ENCODE results near the gene COQ9. TPM values are rescaled to one million over a fixed set of nuclear protein-coding genes. Genes with fewer than 3 reads are reported as not detected.

The COQ9 gene
- total RNA-seq, 1 experiment from 2014 or later: 67.4 TPM

GRCh38 chr16:57403965-57404817 lies 43.1 kb upstream of the COQ9 start, which contains the start of gene CCL17:
Gene CCL17 (plus strand): TSS chr16:57404767. CDS start chr16:57413933, 9,166 bp downstream.
- H3K9me3 ChIP-seq (ENCODE audit: low read length): no peaks in the 10 kb centered on the region
- no peaks in the 10 kb centered on the region for H3K27me3 ChIP-seq (ENCODE audit: low read length)
- ATAC-seq (no peak), DNase-seq (no peak)
- intact Hi-C loops (cut with micrococcal nuclease): no loop called here
- H3K79me2 ChIP-seq (ENCODE audit: low read length): no peaks in the 10 kb centered on the region
- ChIA-PET CTCF (no interaction called here), POLR2A (ENCODE audit: unreplicated experiment) (no interaction called here)
- no peaks in the 10 kb centered on the region for H3K36me3 ChIP-seq (ENCODE audit: low read depth, low read length)
- H3K4me1 ChIP-seq (ENCODE audit: insufficient read depth, low read length): no peaks in the 10 kb centered on the region
- H3K27ac ChIP-seq (ENCODE audit: low read length): no peak within 1 kb of the TSS
- H3F3A ChIP-seq (ENCODE audit: low read length, unreplicated experiment): no peaks in the 10 kb centered on the region
- H3K4me2 ChIP-seq (ENCODE audit: low read length): no peak within 1 kb of the TSS
- no TSS peak for BruUV-seq (replicated peaks)
- TF ChIP-seq EZH2 (IDR thresholded peaks at IDR 0.05; ENCODE audit: low read length, unreplicated experiment) (no peak), CTCF (conservative IDR thresholded peaks at IDR 0.05; ENCODE audit: low read depth, low read length) (no peak), EZH2phosphoT487 (IDR thresholded peaks at IDR 0.05; ENCODE audit: borderline replicate concordance, low read length) (no peak)
- H3K9ac ChIP-seq (ENCODE audit: low read length): no peak within 1 kb of the TSS
- H3K4me3 ChIP-seq (ENCODE audit: low read length): no peak within 1 kb of the TSS
- H2AFZ ChIP-seq (ENCODE audit: low read length): no peak within 1 kb of the TSS
- no peaks in the 10 kb centered on the region for H3K9me2 ChIP-seq (replicated peaks; ENCODE audit: low read length)
- H4K20me1 ChIP-seq (ENCODE audit: low read length): no peaks in the 10 kb centered on the region

DNA sequence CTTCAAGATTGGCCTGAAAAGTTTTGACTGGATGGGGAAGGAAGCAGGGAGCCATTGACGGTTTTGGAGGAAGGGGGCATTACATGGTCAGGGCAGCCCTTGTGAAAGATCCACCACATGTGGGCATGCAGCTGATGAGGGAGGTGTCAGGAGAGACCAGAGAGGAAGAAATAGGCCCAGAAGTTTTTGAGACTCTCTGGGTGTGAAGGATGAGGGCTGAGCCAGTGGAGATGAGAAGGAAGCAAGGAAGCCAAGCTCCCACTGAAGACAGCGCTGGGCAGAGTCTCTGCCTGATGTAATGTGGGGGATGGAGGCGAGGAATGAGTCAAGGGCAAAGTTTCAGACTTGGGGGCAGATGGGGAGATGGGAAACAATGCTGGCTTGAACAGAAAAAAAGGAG lies 42.2 kb upstream of the COQ9 start:
- Histone ChIP-seq H3K27me3 (ENCODE audit: low read length) (no peaks in the 10 kb centered on the region), H3K4me3 (ENCODE audit: low read length) (no peak overlapping the region), H3K36me3 (ENCODE audit: low read depth, low read length) (no peaks in the 10 kb centered on the region), H3K9me2 (replicated peaks; ENCODE audit: low read length) (no peaks in the 10 kb centered on the region), H2AFZ (ENCODE audit: low read length) (no peak overlapping the region), H3K9me3 (ENCODE audit: low read length) (no peaks in the 10 kb centered on the region), H3K9ac (ENCODE audit: low read length) (no peak overlapping the region), H3F3A (ENCODE audit: low read length, unreplicated experiment) (no peaks in the 10 kb centered on the region), H3K4me1 (ENCODE audit: insufficient read depth, low read length) (no peaks in the 10 kb centered on the region), H3K79me2 (ENCODE audit: low read length) (no peaks in the 10 kb centered on the region), H3K27ac (ENCODE audit: low read length) (no peak overlapping the region), H3K4me2 (ENCODE audit: low read length) (no peak overlapping the region), H4K20me1 (ENCODE audit: low read length) (no peaks in the 10 kb centered on the region)
- no TSS peak for BruUV-seq (replicated peaks)
- TF ChIP-seq EZH2 (IDR thresholded peaks at IDR 0.05; ENCODE audit: low read length, unreplicated experiment) (no peak), EZH2phosphoT487 (IDR thresholded peaks at IDR 0.05; ENCODE audit: borderline replicate concordance, low read length) (no peak), CTCF (conservative IDR thresholded peaks at IDR 0.05; ENCODE audit: low read depth, low read length) (no peak)
- ChIA-PET CTCF (no interaction called here), POLR2A (ENCODE audit: unreplicated experiment) (no interaction called here)
- DNase-seq (no peak), ATAC-seq (no peak)
- intact Hi-C loops (cut with micrococcal nuclease): no loop called here

DNA sequence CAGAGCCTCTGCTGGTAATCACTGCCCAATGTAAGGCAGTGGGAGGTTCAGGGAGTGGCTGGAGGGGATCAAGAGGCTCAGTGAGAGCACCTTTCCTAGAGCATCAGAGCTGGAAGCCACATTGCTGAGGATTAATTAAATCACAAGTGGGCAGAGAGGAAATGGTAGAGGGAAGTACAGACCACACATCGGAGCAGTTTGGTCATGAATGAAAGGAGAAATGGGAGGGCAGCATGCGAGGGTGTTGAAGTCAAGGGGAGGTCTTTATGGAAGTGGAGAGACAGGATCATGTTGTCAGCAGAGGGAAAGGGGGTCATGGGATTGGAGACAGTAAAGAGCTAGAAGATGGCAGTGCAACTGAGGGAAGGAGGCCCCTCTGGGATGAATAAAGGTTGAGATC lies 40.4 kb upstream of the COQ9 start:
- CTCF ChIA-PET: no interaction called here
- no peak for ATAC-seq
- no peak overlapping the region for H2AFZ ChIP-seq (ENCODE audit: low read length)
- BruUV-seq (replicated peaks): no TSS peak
- POLR2A ChIA-PET (ENCODE audit: unreplicated experiment): no interaction called here
- H3K4me3 ChIP-seq (ENCODE audit: low read length): no peak overlapping the region
- H3K36me3 ChIP-seq (ENCODE audit: low read depth, low read length): no peaks in the 10 kb centered on the region
- no peaks in the 10 kb centered on the region for H4K20me1 ChIP-seq (ENCODE audit: low read length)
- no peaks in the 10 kb centered on the region for H3K27me3 ChIP-seq (ENCODE audit: low read length)
- DNase-seq: no peak
- no peak overlapping the region for H3K9ac ChIP-seq (ENCODE audit: low read length)
- H3K9me3 ChIP-seq (ENCODE audit: low read length): no peaks in the 10 kb centered on the region
- no peaks in the 10 kb centered on the region for H3F3A ChIP-seq (ENCODE audit: low read length, unreplicated experiment)
- TF ChIP-seq EZH2phosphoT487 (IDR thresholded peaks at IDR 0.05; ENCODE audit: borderline replicate concordance, low read length) (no peak), EZH2 (IDR thresholded peaks at IDR 0.05; ENCODE audit: low read length, unreplicated experiment) (no peak), CTCF (conservative IDR thresholded peaks at IDR 0.05; ENCODE audit: low read depth, low read length) (no peak)
- no peak overlapping the region for H3K4me2 ChIP-seq (ENCODE audit: low read length)
- no peaks in the 10 kb centered on the region for H3K9me2 ChIP-seq (replicated peaks; ENCODE audit: low read length)
- no peaks in the 10 kb centered on the region for H3K4me1 ChIP-seq (ENCODE audit: insufficient read depth, low read length)
- no peak overlapping the region for H3K27ac ChIP-seq (ENCODE audit: low read length)
- H3K79me2 ChIP-seq (ENCODE audit: low read length): no peaks in the 10 kb centered on the region
- intact Hi-C loops (cut with micrococcal nuclease): no loop called here
